OCI-LY3 (cell line): Measurements from ENCODE around the gene CSPG5.

Experiments
- H2AFZ ChIP-seq: fragments of 200-600, 300-600 bp; shearing (Covaris generic); 2 replicates; pipeline ENCODE4 v1.6.0; 2014; ENCODE audit warnings: antibody characterized with exemption, low read depth, low read length
- H3K27ac ChIP-seq: fragments of 200-600, 300-600 bp; sonication (generic); 2 replicates; pipeline ENCODE4 v1.5.1; 2014; ENCODE audit warnings: mild to moderate bottlenecking, low read length, moderate library complexity, mixed read lengths
- H3K27me3 ChIP-seq: fragments of 200-600, 300-600 bp; sonication (generic); 2 replicates; pipeline ENCODE4 v1.6.1; 2014; ENCODE audit warnings: low read depth, low read length, mixed read lengths
- H3K36me3 ChIP-seq: fragments of 200-600, 300-600 bp; sonication (generic); replicated peaks from 2 replicates; pipeline ENCODE3; 2014; ENCODE audit warnings: low read depth, low read length, mixed read lengths
- H3K4me1 ChIP-seq: fragments of 300-600, 200-600 bp; sonication (generic); 2 replicates; pipeline ENCODE4 v1.6.1; 2014; ENCODE audit warnings: low read length, mixed read lengths
- H3K4me2 ChIP-seq: fragments of 200-600, 300-600 bp; sonication (generic); 2 replicates; pipeline ENCODE4 v1.6.1; 2014; ENCODE audit warnings: low read length, mixed read lengths
- H3K4me3 ChIP-seq: fragments of 300-600, 200-600 bp; sonication (generic); 2 replicates; pipeline ENCODE4 v1.5.1; 2014; ENCODE audit warnings: antibody characterized with exemption, mild to moderate bottlenecking, low read length, moderate library complexity
- H3K79me2 ChIP-seq: fragments of 300-600, 200-600 bp; shearing (Covaris generic); 2 replicates; pipeline ENCODE4 v1.6.1; 2014; ENCODE audit warnings: mild to moderate bottlenecking, low read length, mixed read lengths
- H3K9ac ChIP-seq: fragments of 300-600, 200-600 bp; shearing (Covaris generic); 2 replicates; pipeline ENCODE4 v1.6.0; 2014; ENCODE audit warnings: mild to moderate bottlenecking, low read length, moderate library complexity
- H3K9me3 ChIP-seq: fragments of 200-600, 300-600 bp; shearing (Covaris generic); 2 replicates; pipeline ENCODE4 v1.6.1; 2014; ENCODE audit warnings: low read length, mixed read lengths; ENCODE audit not compliant: insufficient read depth
- H4K20me1 ChIP-seq: fragments of 200-600, 300-600 bp; sonication (generic); 2 replicates; pipeline ENCODE4 v1.6.1; 2016; ENCODE audit warnings: low read length, mixed read lengths; ENCODE audit not compliant: insufficient read depth
- EZH2phosphoT487 ChIP-seq: fragments of 200-600 bp; shearing (Covaris generic); IDR thresholded peaks from 2 replicates; pipeline ENCODE4 v1.6.1; 2018; ENCODE audit warnings: antibody characterized with exemption, mixed run types, low read depth
- TF ChIP-seq, protein P1 (sequence below): fragments of 200-600, 300-600 bp; sonication (generic); IDR thresholded peaks from 2 replicates; pipeline ENCODE4 v1.5.1; 2014; ENCODE audit warnings: antibody characterized with exemption, low read length, low read depth

The CSPG5 gene

DNA sequence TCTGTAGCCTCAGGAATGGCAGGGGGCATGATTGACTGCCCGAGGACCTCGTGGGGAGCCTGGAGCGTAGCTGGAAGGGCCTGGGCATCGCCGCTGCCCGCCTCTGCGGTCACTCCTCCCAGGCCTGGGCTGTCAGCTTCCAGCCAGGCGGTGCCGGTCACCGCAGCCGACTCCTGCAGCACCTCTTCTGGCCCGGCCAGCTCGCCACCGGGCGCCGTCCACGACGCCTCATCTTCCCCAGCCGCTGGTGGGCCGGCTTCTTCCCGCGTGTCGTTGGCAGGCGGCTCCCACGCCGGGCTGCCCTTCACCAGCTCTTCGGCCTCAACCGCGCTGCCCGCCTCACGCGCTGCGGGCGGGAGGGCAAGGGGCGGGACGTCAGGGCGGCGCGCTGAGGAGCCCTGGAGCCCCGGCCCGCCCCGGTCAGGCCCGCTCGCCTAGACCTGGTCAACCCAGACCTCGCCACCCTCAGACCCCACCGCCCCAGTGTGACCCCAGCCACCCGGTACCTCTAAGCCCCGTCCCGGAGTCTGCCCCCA is 1.0 kb downstream of the CSPG5 start:
- Histone ChIP-seq H3K9me3 (no peaks in the 10 kb centered on the region), H3K4me3 (no peak overlapping the region), H3K9ac (no peak overlapping the region), H4K20me1 (no peaks in the 10 kb centered on the region), H3K27ac (no peak overlapping the region), H3K27me3 (no peaks in the 10 kb centered on the region), H3K36me3 (no peaks in the 10 kb centered on the region), H3K79me2 (no peaks in the 10 kb centered on the region), H3K4me2 (no peak overlapping the region), H3K4me1 (no peaks in the 10 kb centered on the region), H2AFZ (no peak overlapping the region)
- TF ChIP-seq, protein P1, sequence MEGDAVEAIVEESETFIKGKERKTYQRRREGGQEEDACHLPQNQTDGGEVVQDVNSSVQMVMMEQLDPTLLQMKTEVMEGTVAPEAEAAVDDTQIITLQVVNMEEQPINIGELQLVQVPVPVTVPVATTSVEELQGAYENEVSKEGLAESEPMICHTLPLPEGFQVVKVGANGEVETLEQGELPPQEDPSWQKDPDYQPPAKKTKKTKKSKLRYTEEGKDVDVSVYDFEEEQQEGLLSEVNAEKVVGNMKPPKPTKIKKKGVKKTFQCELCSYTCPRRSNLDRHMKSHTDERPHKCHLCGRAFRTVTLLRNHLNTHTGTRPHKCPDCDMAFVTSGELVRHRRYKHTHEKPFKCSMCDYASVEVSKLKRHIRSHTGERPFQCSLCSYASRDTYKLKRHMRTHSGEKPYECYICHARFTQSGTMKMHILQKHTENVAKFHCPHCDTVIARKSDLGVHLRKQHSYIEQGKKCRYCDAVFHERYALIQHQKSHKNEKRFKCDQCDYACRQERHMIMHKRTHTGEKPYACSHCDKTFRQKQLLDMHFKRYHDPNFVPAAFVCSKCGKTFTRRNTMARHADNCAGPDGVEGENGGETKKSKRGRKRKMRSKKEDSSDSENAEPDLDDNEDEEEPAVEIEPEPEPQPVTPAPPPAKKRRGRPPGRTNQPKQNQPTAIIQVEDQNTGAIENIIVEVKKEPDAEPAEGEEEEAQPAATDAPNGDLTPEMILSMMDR, result no peak
- TF ChIP-seq EZH2phosphoT487, result no peak

DNA sequence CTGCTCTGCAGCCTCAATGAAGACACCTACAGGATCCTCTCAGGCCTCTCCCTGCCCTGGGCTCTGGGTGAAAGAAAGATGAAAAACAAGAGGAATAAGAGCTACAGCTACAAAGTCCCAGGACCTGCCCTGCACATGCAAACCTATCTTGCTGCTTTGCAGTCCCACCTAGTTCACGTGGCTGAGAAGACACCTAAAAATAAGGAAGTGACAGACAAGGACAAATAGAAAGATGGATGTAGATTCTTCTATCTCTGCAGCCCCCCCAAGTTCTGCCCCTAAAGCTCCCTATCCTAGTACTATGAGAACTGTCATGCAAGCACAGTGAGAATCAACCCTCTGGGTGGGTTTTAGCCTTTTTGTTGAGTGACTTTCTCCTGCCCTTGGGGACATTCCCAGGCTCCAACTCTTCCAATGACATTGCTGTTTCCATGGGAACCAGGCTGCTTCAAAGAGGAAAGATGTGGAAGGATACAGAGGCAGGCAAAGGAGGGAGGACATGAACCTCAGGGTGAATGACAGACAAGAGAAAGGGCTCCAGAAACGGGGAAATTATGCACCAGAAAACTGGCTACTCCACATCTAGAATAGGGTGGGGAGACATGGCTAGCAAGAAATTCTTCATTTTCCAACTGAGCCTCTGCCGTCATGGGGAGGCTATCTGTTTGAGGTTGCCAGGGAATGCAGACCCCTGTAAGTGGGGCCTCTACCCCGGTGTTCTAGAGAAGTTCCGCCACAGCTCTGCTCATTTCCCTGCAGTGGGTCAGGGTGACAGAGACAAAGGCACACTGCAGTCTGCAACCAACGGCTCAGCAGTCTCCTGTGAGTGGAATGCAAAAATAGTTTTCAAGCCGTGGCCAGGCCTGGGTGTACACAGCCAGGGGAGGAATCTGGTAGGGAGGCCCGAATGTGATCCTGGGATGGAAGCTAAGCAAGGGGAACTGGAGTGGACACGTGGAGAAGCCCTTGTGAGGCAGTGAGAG is 5.2 kb downstream of the CSPG5 start:
- no peak overlapping the region for H3K27ac ChIP-seq
- no peaks in the 10 kb centered on the region for H3K4me1 ChIP-seq
- no peaks in the 10 kb centered on the region for H3K79me2 ChIP-seq

DNA sequence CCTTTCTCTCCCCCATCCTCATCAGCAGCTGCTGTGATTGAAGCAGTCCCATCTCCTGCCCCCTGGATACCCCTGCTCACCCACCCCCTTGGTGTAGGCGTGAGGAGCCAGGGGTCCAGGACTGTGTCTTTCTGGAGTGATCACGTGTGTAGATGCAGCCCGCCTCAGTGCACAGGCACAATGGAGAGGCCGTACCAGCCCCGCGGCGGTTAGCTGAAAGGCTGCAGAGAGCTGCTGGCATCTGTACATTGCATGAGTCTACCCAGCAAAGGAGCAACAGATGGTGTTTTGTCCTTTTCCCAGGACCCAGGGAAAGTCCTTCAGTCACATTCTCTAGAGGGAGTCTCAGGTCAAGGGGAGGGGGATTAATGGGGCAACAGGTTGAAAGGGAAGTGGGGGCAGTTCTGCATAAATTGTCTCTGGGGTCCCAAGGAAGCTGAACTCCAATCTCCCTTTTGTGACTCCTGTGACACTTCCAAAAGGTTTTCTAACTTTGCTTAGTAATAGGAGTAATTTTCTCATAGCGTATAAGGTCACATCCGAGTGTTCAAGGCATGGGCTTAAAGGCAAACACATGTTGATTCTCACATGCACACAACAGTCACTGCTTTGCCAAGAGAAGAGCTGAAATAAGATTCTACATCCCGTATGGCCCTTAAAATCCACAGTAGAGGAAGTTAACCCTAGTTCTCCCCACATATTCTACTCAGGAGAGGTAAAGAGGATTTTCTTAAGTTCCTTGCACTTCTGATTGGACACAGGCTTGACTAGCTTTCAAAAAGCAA is 7.1 kb downstream of the CSPG5 start:
- H3K4me3 ChIP-seq, result no peak overlapping the region
- H3K4me1 ChIP-seq, result peaks cover 9% of the 10 kb centered on the region
- no peak overlapping the region for H3K27ac ChIP-seq
- H3K9me3 ChIP-seq, result no peaks in the 10 kb centered on the region
- no peak overlapping the region for H3K4me2 ChIP-seq
- no peak overlapping the region for H3K9ac ChIP-seq
- H3K36me3 ChIP-seq, result no peaks in the 10 kb centered on the region
- H3K79me2 ChIP-seq, result no peaks in the 10 kb centered on the region
- no peak overlapping the region for H2AFZ ChIP-seq
- TF ChIP-seq, protein P1, result no peak
- no peak for TF ChIP-seq EZH2phosphoT487
- H4K20me1 ChIP-seq, result no peaks in the 10 kb centered on the region
- H3K27me3 ChIP-seq, result no peaks in the 10 kb centered on the region

More for the DNA sequence above, 5.2 kb downstream of the CSPG5 start:
- H3K36me3 ChIP-seq, result no peaks in the 10 kb centered on the region
- no peaks in the 10 kb centered on the region for H3K9me3 ChIP-seq
- TF ChIP-seq, protein P1, result no peak
- no peak for TF ChIP-seq EZH2phosphoT487
- no peaks in the 10 kb centered on the region for H3K27me3 ChIP-seq
- no peak overlapping the region for H3K4me3 ChIP-seq
- no peak overlapping the region for H2AFZ ChIP-seq
- H4K20me1 ChIP-seq, result no peaks in the 10 kb centered on the region
- H3K9ac ChIP-seq, result no peak overlapping the region
- no peak overlapping the region for H3K4me2 ChIP-seq

DNA sequence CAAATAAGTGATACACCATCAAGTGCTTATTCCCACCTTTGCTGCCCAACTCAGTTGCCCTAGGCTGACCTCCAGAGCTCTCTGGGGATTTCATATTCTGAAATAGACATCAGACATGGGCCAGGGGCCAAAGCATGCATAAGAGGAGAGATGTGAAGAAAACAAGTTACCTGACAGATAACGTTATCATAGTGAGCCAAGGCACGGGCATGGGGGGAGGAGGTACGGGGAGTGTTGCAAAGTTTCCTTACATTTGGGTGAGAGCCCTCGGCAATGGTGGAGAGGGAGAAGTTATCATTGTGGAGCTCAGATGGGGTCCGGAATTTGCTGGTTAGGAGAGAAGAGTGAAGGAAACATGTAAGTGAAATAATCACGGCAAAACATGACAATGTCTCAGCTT is 9.8 kb downstream of the CSPG5 start:
- Histone ChIP-seq H3K4me1 (peaks cover 9% of the 10 kb centered on the region), H3K27ac (no peak overlapping the region), H3K79me2 (no peaks in the 10 kb centered on the region), H3K27me3 (no peaks in the 10 kb centered on the region), H2AFZ (no peak overlapping the region), H4K20me1 (no peaks in the 10 kb centered on the region), H3K9me3 (no peaks in the 10 kb centered on the region), H3K4me3 (no peak overlapping the region), H3K9ac (no peak overlapping the region), H3K4me2 (no peak overlapping the region), H3K36me3 (no peaks in the 10 kb centered on the region)
- TF ChIP-seq EZH2phosphoT487, result no peak
- TF ChIP-seq, protein P1, result no peak
